OCI-LY3 (cell line): Measurements from ENCODE around the gene AGRN.

Experiments used
- CTCF ChIP-seq: fragments of 200-600, 300-600 bp; sonication (generic); IDR thresholded peaks from 2 replicates; pipeline ENCODE4 v1.5.1; 2014; ENCODE audit warnings: antibody characterized with exemption, low read length, low read depth
- EZH2phosphoT487 ChIP-seq: fragments of 200-600 bp; shearing (Covaris generic); IDR thresholded peaks from 2 replicates; pipeline ENCODE4 v1.6.1; 2018; ENCODE audit warnings: antibody characterized with exemption, mixed run types, low read depth

GRCh38 chr1:1053682-1054081 is 33.8 kb downstream of the AGRN start:
- TF ChIP-seq CTCF: no peak
- no peak for TF ChIP-seq EZH2phosphoT487
